WTC11 (cell line): Measurements from ENCODE around the gene TBC1D19. TPM values are rescaled to one million over a fixed set of nuclear protein-coding genes. Genes with fewer than 3 reads are reported as not detected.

Experiments
- ATAC-seq: fragments of 200-7000 bp; cut with Tn5 transposase; 2 replicates; pipeline ENCODE4 v1.10.0; 2021; ENCODE audit warnings: mild to moderate bottlenecking, moderate library complexity
- CTCF ChIA-PET: fragments of 300-600 bp; sonication (Branson Sonifier 250); formaldehyde crosslinking; loops from one replicate; lab custom pipeline; 2021; ENCODE audit warnings: antibody characterized with exemption; lab: Charles Lee
- POLR2A ChIA-PET: fragments of 350-600 bp; sonication (Branson Sonifier 250); formaldehyde crosslinking; loops from one replicate; lab custom pipeline; 2021; ENCODE audit warnings: antibody characterized with exemption; lab: Charles Lee
- DNase-seq: peaks from one replicate; pipeline ENCODE4 v3.0.0; 2021; ENCODE audit warnings: low spot score
- H3K27ac Mint-ChIP-seq: 2 replicates; pipeline ENCODE4 v1.8.0; 2021; ENCODE audit warnings: mixed read lengths
- H3K27me3 Mint-ChIP-seq: 2 replicates; pipeline ENCODE4 v1.8.0; 2021; ENCODE audit warnings: low read depth, mild to moderate bottlenecking, moderate library complexity, mixed read lengths
- H3K36me3 Mint-ChIP-seq: 2 replicates; pipeline ENCODE4 v1.8.0; 2021; ENCODE audit warnings: mixed read lengths
- H3K4me1 Mint-ChIP-seq: 2 replicates; pipeline ENCODE4 v1.8.0; 2022; ENCODE audit warnings: mixed read lengths
- H3K4me3 Mint-ChIP-seq: 2 replicates; pipeline ENCODE4 v1.8.0; 2021; ENCODE audit warnings: mild to moderate bottlenecking, moderate library complexity, mixed read lengths
- H3K9me3 Mint-ChIP-seq: 2 replicates; pipeline ENCODE4 v1.8.0; 2021; ENCODE audit warnings: mixed read lengths
- ATF1 ChIP-seq: sonication (generic); formaldehyde crosslinking; IDR thresholded peaks from 2 replicates; pipeline ENCODE4 v1.8.1; 2023; ENCODE audit warnings: mild to moderate bottlenecking, moderate library complexity, missing genetic modification reagents
- EMX1 ChIP-seq: fragments of 250-450 bp; sonication (Bioruptor Pico); IDR thresholded peaks from 2 replicates; pipeline ENCODE4 v1.8.0; 2021; ENCODE audit warnings: mild to moderate bottlenecking
- IRF2 ChIP-seq: sonication (generic); formaldehyde crosslinking; IDR thresholded peaks from 2 replicates; pipeline ENCODE4 v1.8.0; 2022; ENCODE audit warnings: low read depth, missing genetic modification reagents, borderline replicate concordance
- NFE2L1 ChIP-seq: sonication (generic); formaldehyde crosslinking; IDR thresholded peaks from 2 replicates; pipeline ENCODE4 v1.8.1; 2023; ENCODE audit warnings: missing genetic modification reagents
- NR3C1 ChIP-seq: sonication (generic); formaldehyde crosslinking; conservative IDR thresholded peaks from 2 replicates; pipeline ENCODE4 v1.8.1; 2023; ENCODE audit warnings: low read depth, mild to moderate bottlenecking, missing genetic modification reagents
- RELA ChIP-seq: sonication (generic); formaldehyde crosslinking; IDR thresholded peaks from 2 replicates; pipeline ENCODE4 v1.8.1; 2022; ENCODE audit warnings: missing genetic modification reagents, mild to moderate bottlenecking, borderline replicate concordance
- SOX15 ChIP-seq: fragments of 250-450 bp; sonication (Bioruptor Pico); IDR thresholded peaks from 2 replicates; pipeline ENCODE4 v1.9.0; 2021; ENCODE audit warnings: mild to moderate bottlenecking
- TEAD1 ChIP-seq: sonication (generic); formaldehyde crosslinking; IDR thresholded peaks from 2 replicates; pipeline ENCODE4 v1.8.0; 2022; ENCODE audit warnings: mild to moderate bottlenecking, missing genetic modification reagents
- TEAD4 ChIP-seq: sonication (generic); formaldehyde crosslinking; IDR thresholded peaks from 2 replicates; pipeline ENCODE4 v1.8.0; 2022; ENCODE audit warnings: mild to moderate bottlenecking, missing genetic modification reagents
- TP53 ChIP-seq: sonication (generic); formaldehyde crosslinking; IDR thresholded peaks from 2 replicates; pipeline ENCODE4 v1.8.1; 2023; ENCODE audit warnings: mild to moderate bottlenecking, missing genetic modification reagents
- ZNF232 ChIP-seq: sonication (generic); formaldehyde crosslinking; IDR thresholded peaks from 2 replicates; pipeline ENCODE4 v1.8.0; 2022; ENCODE audit warnings: mild to moderate bottlenecking, missing genetic modification reagents
- ZNF671 ChIP-seq: fragments of 250-450 bp; sonication (Bioruptor Pico); IDR thresholded peaks from 2 replicates; pipeline ENCODE4 v1.8.0; 2021; ENCODE audit warnings: mild to moderate bottlenecking
- total RNA-seq: library from RNA; stranded (reverse); gene quantifications from 3 replicates; pipeline ENCODE4 v1.2.3, GENCODE V29; 2021
- TF ChIP-seq, protein P1 (sequence below): sonication (generic); formaldehyde crosslinking; conservative IDR thresholded peaks from 2 replicates; pipeline ENCODE4 v1.8.1; 2022; ENCODE audit warnings: mild to moderate bottlenecking, missing genetic modification reagents
- TF ChIP-seq, protein P2 (sequence below): sonication (generic); formaldehyde crosslinking; conservative IDR thresholded peaks from 2 replicates; pipeline ENCODE4 v1.8.1; 2023; ENCODE audit warnings: mild to moderate bottlenecking, low read depth, missing genetic modification reagents, moderate library complexity
- TF ChIP-seq, protein P3 (sequence below): fragments of 250-450 bp; sonication (Bioruptor Pico); IDR thresholded peaks from 2 replicates; pipeline ENCODE4 v1.8.0; 2021; ENCODE audit warnings: mild to moderate bottlenecking
- TF ChIP-seq, protein P4 (sequence below): sonication (generic); formaldehyde crosslinking; IDR thresholded peaks from 2 replicates; pipeline ENCODE4 v1.8.1; 2023; ENCODE audit warnings: mild to moderate bottlenecking, missing genetic modification reagents
- TF ChIP-seq, protein P5 (sequence below): sonication (generic); formaldehyde crosslinking; IDR thresholded peaks from 2 replicates; pipeline ENCODE4 v1.8.1; 2022; ENCODE audit warnings: low read depth, mild to moderate bottlenecking, moderate library complexity, missing genetic modification reagents, borderline replicate concordance
- TF ChIP-seq, protein P6 (sequence below): fragments of 250-450 bp; sonication (Bioruptor Pico); IDR thresholded peaks from 2 replicates; pipeline ENCODE4 v2.1.2; 2022; ENCODE audit warnings: mild to moderate bottlenecking, moderate library complexity
- TF ChIP-seq, protein P7 (sequence below): sonication (generic); formaldehyde crosslinking; IDR thresholded peaks from 2 replicates; pipeline ENCODE4 v1.8.0; 2022; ENCODE audit warnings: missing genetic modification reagents

The TBC1D19 gene
- total RNA-seq, 1 experiment from 2014 or later = 2.1 TPM

DNA sequence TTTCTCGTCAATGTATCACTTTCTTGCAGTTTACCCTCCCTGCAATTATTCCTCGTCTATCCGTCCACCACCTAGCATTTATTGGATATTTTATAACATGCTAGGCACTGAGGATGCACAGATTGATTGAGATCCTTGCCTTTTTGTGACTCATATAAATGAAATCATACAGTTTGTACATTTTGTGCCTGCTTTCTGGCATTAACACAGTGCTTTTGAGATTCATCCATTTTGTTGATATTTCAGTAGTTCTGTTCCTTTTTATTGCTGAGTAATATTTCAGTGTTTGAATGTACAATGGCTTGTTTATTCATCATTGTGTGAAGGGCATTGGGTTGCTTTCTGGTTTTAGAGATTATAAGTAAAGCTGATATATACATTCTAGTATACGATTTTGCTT lies 841 bp downstream of the TBC1D19 start:
- ATAC-seq = no peak
- DNase-seq = no peak
- TF ChIP-seq, protein P1, sequence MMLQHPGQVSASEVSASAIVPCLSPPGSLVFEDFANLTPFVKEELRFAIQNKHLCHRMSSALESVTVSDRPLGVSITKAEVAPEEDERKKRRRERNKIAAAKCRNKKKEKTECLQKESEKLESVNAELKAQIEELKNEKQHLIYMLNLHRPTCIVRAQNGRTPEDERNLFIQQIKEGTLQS = no peak
- TF ChIP-seq SOX15 (CRISPR knock-in tag) = no peak
- no peak for TF ChIP-seq ZNF232
- TF ChIP-seq TEAD1 (CRISPR knock-in tag) = no peak
- TF ChIP-seq IRF2 (CRISPR knock-in tag) = no peak
- no peak for TF ChIP-seq TEAD4
- TF ChIP-seq ZNF671 = no peak
- TF ChIP-seq RELA (CRISPR knock-in tag) = no peak
- no peak for TF ChIP-seq NFE2L1 (CRISPR knock-in tag)
- TF ChIP-seq, protein P2, sequence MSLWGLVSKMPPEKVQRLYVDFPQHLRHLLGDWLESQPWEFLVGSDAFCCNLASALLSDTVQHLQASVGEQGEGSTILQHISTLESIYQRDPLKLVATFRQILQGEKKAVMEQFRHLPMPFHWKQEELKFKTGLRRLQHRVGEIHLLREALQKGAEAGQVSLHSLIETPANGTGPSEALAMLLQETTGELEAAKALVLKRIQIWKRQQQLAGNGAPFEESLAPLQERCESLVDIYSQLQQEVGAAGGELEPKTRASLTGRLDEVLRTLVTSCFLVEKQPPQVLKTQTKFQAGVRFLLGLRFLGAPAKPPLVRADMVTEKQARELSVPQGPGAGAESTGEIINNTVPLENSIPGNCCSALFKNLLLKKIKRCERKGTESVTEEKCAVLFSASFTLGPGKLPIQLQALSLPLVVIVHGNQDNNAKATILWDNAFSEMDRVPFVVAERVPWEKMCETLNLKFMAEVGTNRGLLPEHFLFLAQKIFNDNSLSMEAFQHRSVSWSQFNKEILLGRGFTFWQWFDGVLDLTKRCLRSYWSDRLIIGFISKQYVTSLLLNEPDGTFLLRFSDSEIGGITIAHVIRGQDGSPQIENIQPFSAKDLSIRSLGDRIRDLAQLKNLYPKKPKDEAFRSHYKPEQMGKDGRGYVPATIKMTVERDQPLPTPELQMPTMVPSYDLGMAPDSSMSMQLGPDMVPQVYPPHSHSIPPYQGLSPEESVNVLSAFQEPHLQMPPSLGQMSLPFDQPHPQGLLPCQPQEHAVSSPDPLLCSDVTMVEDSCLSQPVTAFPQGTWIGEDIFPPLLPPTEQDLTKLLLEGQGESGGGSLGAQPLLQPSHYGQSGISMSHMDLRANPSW (CRISPR knock-in tag) = no peak
- TF ChIP-seq, protein P3, sequence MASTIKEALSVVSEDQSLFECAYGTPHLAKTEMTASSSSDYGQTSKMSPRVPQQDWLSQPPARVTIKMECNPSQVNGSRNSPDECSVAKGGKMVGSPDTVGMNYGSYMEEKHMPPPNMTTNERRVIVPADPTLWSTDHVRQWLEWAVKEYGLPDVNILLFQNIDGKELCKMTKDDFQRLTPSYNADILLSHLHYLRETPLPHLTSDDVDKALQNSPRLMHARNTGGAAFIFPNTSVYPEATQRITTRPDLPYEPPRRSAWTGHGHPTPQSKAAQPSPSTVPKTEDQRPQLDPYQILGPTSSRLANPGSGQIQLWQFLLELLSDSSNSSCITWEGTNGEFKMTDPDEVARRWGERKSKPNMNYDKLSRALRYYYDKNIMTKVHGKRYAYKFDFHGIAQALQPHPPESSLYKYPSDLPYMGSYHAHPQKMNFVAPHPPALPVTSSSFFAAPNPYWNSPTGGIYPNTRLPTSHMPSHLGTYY = no peak
- TF ChIP-seq ATF1 (CRISPR knock-in tag) = no peak
- TF ChIP-seq TP53 (CRISPR knock-in tag) = no peak
- TF ChIP-seq, protein P4, sequence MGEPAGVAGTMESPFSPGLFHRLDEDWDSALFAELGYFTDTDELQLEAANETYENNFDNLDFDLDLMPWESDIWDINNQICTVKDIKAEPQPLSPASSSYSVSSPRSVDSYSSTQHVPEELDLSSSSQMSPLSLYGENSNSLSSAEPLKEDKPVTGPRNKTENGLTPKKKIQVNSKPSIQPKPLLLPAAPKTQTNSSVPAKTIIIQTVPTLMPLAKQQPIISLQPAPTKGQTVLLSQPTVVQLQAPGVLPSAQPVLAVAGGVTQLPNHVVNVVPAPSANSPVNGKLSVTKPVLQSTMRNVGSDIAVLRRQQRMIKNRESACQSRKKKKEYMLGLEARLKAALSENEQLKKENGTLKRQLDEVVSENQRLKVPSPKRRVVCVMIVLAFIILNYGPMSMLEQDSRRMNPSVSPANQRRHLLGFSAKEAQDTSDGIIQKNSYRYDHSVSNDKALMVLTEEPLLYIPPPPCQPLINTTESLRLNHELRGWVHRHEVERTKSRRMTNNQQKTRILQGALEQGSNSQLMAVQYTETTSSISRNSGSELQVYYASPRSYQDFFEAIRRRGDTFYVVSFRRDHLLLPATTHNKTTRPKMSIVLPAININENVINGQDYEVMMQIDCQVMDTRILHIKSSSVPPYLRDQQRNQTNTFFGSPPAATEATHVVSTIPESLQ (CRISPR knock-in tag) = no peak
- Mint-ChIP-seq H3K36me3 (no peaks in the 10 kb centered on the region), H3K4me1 (peaks cover 18% of the 10 kb centered on the region), H3K9me3 (0 out of 2 replicates have a peak, but pooled peaks cover 4% of the 10 kb centered on the region), H3K27me3 (peaks cover 8% of the 10 kb centered on the region), H3K27ac (no peak overlapping the region), H3K4me3 (peak overlapping the region; percentile 94)
- CTCF ChIA-PET = interaction anchor here (1.0 kb wide), 1 partner anchor 126 kb away, joined by 4 read pairs; no protein-coding TSS in a partner anchor
- POLR2A ChIA-PET = no interaction called here

DNA sequence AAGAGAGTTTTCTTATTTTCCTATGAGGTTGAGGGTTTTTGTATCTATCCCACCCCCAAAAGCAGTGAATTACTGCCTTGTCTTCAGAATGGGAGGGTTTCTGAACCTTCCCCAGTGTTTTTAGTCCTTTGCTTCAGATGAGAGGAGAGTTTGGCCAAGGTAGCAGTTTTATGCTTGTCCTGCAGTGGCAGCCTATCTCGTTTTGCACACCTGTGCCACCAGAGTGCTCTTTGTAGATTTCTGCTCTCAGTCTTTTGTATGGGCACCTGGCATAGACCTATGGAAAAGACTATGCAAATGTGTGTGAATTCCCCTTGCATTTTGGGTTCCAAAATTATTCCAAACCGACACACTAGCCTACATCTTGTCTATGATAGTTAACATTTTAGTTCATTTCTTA lies 5.8 kb downstream of the TBC1D19 start:
- H3K36me3 Mint-ChIP-seq = no peaks in the 10 kb centered on the region
- TF ChIP-seq, protein P5, sequence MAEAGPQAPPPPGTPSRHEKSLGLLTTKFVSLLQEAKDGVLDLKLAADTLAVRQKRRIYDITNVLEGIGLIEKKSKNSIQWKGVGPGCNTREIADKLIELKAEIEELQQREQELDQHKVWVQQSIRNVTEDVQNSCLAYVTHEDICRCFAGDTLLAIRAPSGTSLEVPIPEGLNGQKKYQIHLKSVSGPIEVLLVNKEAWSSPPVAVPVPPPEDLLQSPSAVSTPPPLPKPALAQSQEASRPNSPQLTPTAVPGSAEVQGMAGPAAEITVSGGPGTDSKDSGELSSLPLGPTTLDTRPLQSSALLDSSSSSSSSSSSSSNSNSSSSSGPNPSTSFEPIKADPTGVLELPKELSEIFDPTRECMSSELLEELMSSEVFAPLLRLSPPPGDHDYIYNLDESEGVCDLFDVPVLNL = no peak
- TF ChIP-seq NR3C1 (CRISPR knock-in tag) (no peak), EMX1 (no peak)
- TF ChIP-seq, protein P6, sequence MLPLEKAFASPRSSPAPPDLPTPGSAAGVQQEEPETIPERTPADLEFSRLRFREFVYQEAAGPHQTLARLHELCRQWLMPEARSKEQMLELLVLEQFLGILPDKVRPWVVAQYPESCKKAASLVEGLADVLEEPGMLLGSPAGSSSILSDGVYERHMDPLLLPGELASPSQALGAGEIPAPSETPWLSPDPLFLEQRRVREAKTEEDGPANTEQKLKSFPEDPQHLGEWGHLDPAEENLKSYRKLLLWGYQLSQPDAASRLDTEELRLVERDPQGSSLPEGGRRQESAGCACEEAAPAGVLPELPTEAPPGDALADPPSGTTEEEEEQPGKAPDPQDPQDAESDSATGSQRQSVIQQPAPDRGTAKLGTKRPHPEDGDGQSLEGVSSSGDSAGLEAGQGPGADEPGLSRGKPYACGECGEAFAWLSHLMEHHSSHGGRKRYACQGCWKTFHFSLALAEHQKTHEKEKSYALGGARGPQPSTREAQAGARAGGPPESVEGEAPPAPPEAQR = no peak
- TF ChIP-seq, protein P7, sequence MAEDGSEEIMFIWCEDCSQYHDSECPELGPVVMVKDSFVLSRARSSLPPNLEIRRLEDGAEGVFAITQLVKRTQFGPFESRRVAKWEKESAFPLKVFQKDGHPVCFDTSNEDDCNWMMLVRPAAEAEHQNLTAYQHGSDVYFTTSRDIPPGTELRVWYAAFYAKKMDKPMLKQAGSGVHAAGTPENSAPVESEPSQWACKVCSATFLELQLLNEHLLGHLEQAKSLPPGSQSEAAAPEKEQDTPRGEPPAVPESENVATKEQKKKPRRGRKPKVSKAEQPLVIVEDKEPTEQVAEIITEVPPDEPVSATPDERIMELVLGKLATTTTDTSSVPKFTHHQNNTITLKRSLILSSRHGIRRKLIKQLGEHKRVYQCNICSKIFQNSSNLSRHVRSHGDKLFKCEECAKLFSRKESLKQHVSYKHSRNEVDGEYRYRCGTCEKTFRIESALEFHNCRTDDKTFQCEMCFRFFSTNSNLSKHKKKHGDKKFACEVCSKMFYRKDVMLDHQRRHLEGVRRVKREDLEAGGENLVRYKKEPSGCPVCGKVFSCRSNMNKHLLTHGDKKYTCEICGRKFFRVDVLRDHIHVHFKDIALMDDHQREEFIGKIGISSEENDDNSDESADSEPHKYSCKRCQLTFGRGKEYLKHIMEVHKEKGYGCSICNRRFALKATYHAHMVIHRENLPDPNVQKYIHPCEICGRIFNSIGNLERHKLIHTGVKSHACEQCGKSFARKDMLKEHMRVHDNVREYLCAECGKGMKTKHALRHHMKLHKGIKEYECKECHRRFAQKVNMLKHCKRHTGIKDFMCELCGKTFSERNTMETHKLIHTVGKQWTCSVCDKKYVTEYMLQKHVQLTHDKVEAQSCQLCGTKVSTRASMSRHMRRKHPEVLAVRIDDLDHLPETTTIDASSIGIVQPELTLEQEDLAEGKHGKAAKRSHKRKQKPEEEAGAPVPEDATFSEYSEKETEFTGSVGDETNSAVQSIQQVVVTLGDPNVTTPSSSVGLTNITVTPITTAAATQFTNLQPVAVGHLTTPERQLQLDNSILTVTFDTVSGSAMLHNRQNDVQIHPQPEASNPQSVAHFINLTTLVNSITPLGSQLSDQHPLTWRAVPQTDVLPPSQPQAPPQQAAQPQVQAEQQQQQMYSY (CRISPR knock-in tag) = no peak
- no peak overlapping the region for H3K4me3 Mint-ChIP-seq
- DNase-seq = no peak
- H3K27ac Mint-ChIP-seq = no peak overlapping the region
- ATAC-seq = peak; percentile 78
- peaks cover 4% of the 10 kb centered on the region; the same call in 1 of the 2 replicates for H3K9me3 Mint-ChIP-seq
- ChIA-PET POLR2A (no interaction called here), CTCF (no interaction called here)
- peaks cover 3% of the 10 kb centered on the region; the same call in 1 of the 2 replicates for H3K27me3 Mint-ChIP-seq
- peaks cover 12% of the 10 kb centered on the region for H3K4me1 Mint-ChIP-seq
